Right lobe of liver (tissue), 6 donors: ENCODE measurements around the gene CST11. TPM values are rescaled to one million over a fixed set of nuclear protein-coding genes. Genes with fewer than 3 reads are reported as not detected.

Source experiments
- ATAC-seq, 4 donors: fragments of 200-7000 bp; cut with Tn5 transposase; one replicate each; pipeline ENCODE4 v1.9.1; 2020; ENCODE audit warnings: mild to moderate bottlenecking in 4 of 4, moderate library complexity in 4 of 4
- DNase-seq, 3 donors: peaks; one replicate each; pipeline ENCODE4 v3.0.0-alpha.2; 2020
- H3K27ac ChIP-seq, 3 donors: fragments of 200-600 bp; one replicate each; pipeline ENCODE4 v1.8.0; 2022
- H3K27me3 ChIP-seq, 2 donors: fragments of 200-600 bp; one replicate each; pipeline ENCODE4 v1.8.0; 2022
- H3K36me3 ChIP-seq, 4 donors: fragments of 200-600 bp; sonication (generic) in 1 of 4; one replicate each; pipeline versions ENCODE4 v1.5.1 to v1.8.0; 2017 to 2022; ENCODE audit warnings: control low read depth in 1 of 4
- H3K4me1 ChIP-seq, 4 donors: fragments of 200-600 bp; sonication (generic) in 1 of 4; one replicate each; pipeline versions ENCODE4 v1.5.1 to v1.8.0; 2017 to 2022; ENCODE audit warnings: control low read depth in 1 of 4
- H3K4me3 ChIP-seq, 3 donors: fragments of 200-600 bp; one replicate each; pipeline ENCODE4 v1.8.0; 2022
- H3K9me3 ChIP-seq, 4 donors: fragments of 200-600 bp; sonication (generic) in 1 of 4; one replicate each; pipeline versions ENCODE4 v1.5.1 to v1.8.0; 2017 to 2022; ENCODE audit warnings: control low read depth in 1 of 4
- CTCF ChIP-seq, 4 donors: fragments of 200-600 bp in 3 of 4; fragments of 450-650 bp in 1 of 4; IDR thresholded peaks; one replicate each; pipeline versions ENCODE4 v1.5.1 to v1.8.0; 2016 to 2022; ENCODE audit warnings: antibody characterized with exemption in 4 of 4, mild to moderate bottlenecking in 2 of 4
- POLR2A ChIP-seq: fragments of 450-650 bp; IDR thresholded peaks from one replicate; pipeline ENCODE4 v1.6.1; 2017; ENCODE audit warnings: antibody characterized with exemption, mild to moderate bottlenecking
- WGBS: methylation state at CpG from one replicate; pipeline ENCODE4 v1.1.6; 2018; ENCODE audit warnings: low coverage, low lambda C conversion rate; ENCODE audit not compliant: insufficient coverage; ENCODE audit errors: missing lambda C conversion rate; 5-methylcytosine and 5-hydroxymethylcytosine counted together
- intact Hi-C, 2 donors: fragments of 100-400 bp; cut with DNase I; formaldehyde crosslinking; loops; one replicate each; pipeline versions ENCODE4 v1.11.2 to v1.14.1; 2022
- total RNA-seq, 6 experiments: library from RNA; depleted of rRNA in 2 of 6; stranded (reverse); fragments of >200 nt in 2 of 6; fragmentation: NEBNext Ultra II Directional in 3 of 6; extraction: Animal tissue kit (Norgen Biotek cat#: 25700) in 3 of 6; gene quantifications; one replicate each; pipeline versions ENCODE4 v1.1.0 to v1.2.4, GENCODE V29; 2016 to 2023
- donor health status: DM: no; HTN: yes; CAD: no.
- donor health status: DM: no; HTN: no; CAD: no.
- donor health status: DM: no; HTN: no; CAD: no.
- donor health status: DM: no; HTN: yes; CAD: no.
- donor health status: DM: no; HTN: yes; CAD: no.

The CST11 gene
- total RNA-seq, 6 experiments from 2014 or later, result not detected

DNA sequence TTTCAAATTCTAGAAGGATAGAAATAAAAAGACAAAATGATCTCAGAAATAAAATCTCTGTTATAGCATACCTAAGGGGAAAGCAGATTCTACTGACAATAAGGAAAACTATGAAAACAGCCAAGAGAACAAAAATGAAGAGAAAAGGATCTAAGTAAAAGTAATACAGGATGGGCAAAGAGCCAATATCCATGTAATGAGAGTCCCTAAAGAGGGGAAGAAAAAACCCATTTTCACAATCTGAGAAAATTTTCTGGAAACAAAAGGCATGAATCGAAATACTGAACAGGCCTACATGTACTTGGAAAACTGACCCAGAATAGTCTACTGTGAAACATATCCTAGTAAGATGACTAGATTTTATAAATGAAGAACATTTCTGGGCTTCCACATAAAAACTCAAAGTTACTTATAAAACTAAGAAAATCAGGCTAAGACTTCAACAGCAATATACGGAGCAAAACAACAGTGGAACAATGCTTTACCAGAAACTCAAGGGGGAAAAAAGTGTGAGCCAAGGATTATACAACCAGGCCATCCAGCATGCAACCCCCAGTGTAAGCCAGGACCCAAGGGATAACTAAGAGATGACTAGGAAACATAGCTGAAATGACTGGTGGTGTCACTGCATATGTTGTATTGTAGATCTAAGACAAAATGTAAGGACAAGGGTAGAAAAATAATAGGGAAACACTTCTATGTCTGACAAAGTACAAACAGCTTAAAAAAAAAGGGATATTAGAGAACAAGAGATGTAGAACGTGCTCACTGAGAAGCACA, 41.6 kb downstream of the CST11 start:
- TF ChIP-seq CTCF (IDR thresholded peaks at IDR 0.05) (no peak), POLR2A (no peak)

GRCh38 chr20:23409800-23410199, 42.9 kb downstream of the CST11 start:
- ATAC-seq (no peak), DNase-seq (no peak)
- peaks cover 0 to 10% (median 5%) of the 10 kb centered on the region in 4 donors for H3K4me1 ChIP-seq
- no peaks in the 10 kb centered on the region for H3K9me3 ChIP-seq
- no peak for TF ChIP-seq CTCF (IDR thresholded peaks at IDR 0.05)
- TF ChIP-seq POLR2A, result no peak
- H3K4me3 ChIP-seq, result no peak overlapping the region
- intact Hi-C loops, result no loop called here
- H3K27ac ChIP-seq, result no peak overlapping the region
- H3K36me3 ChIP-seq, result no peaks in the 10 kb centered on the region
- 67% methylated on average over 1 of the region's 3 CpGs for WGBS
- no peaks in the 10 kb centered on the region for H3K27me3 ChIP-seq

More for the DNA sequence above, 41.6 kb downstream of the CST11 start:
- ATAC-seq (no peak), DNase-seq (no peak)
- Histone ChIP-seq H3K9me3 (no peaks in the 10 kb centered on the region), H3K4me3 (no peak overlapping the region), H3K36me3 (no peaks in the 10 kb centered on the region), H3K27ac (no peak overlapping the region), H3K27me3 (no peaks in the 10 kb centered on the region), H3K4me1 (peaks cover 0 to 10% (median 5%) of the 10 kb centered on the region in 4 donors)
- WGBS, result 82% methylated on average over 3 of the region's 3 CpGs
- intact Hi-C loops, result no loop called here

DNA sequence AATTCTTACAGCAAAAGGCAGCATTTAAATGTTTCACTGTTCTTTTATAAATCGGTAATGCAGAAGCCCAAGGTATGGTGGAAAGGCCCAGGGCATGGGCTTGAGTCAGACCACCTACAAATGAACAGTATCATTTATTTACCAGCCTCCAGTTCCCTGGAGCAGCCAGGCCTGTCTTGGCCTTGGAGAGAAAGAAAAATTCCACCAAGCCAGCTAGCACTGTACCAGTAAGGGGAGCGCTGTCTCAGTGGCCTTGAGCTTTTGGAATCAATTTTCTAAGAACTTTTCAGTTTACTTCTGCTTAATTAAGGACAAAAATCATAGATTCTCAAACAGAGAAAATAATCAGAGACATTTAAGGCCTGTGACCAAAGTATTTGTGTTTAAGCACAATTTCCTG, 43.7 kb downstream of the CST11 start:
- 96% methylated on average over 2 of the region's 2 CpGs for WGBS
- intact Hi-C loops, result no loop called here
- H3K4me1 ChIP-seq, result peaks cover 0 to 10% (median 5%) of the 10 kb centered on the region in 4 donors
- H3K27ac ChIP-seq, result no peak overlapping the region
- H3K36me3 ChIP-seq, result no peaks in the 10 kb centered on the region
- H3K4me3 ChIP-seq, result no peak overlapping the region
- H3K9me3 ChIP-seq, result no peaks in the 10 kb centered on the region
- ATAC-seq, result no peak
- no peak for DNase-seq
- no peaks in the 10 kb centered on the region for H3K27me3 ChIP-seq
- no peak for TF ChIP-seq POLR2A
- TF ChIP-seq CTCF (IDR thresholded peaks at IDR 0.05), result no peak

- Histone ChIP-seq H3K9me3 (no peaks in the 10 kb centered on the region), H3K4me3 (no peak overlapping the region), H3K27me3 (no peaks in the 10 kb centered on the region), H3K4me1 (peaks cover 0 to 10% (median 5%) of the 10 kb centered on the region in 4 donors), H3K27ac (no peak overlapping the region), H3K36me3 (no peaks in the 10 kb centered on the region)
- intact Hi-C loops, result no loop called here
- TF ChIP-seq CTCF (IDR thresholded peaks at IDR 0.05) (no peak), POLR2A (no peak)
- no peak for ATAC-seq
- WGBS, result 81% methylated on average over 2 of the region's 2 CpGs
- no peak for DNase-seq
Measured at GRCh38 chr20:23407781-23408464, 44.8 kb downstream of the CST11 start.
